ENCODE measurements around the gene NOSIP.

Gene NOSIP

DNA sequence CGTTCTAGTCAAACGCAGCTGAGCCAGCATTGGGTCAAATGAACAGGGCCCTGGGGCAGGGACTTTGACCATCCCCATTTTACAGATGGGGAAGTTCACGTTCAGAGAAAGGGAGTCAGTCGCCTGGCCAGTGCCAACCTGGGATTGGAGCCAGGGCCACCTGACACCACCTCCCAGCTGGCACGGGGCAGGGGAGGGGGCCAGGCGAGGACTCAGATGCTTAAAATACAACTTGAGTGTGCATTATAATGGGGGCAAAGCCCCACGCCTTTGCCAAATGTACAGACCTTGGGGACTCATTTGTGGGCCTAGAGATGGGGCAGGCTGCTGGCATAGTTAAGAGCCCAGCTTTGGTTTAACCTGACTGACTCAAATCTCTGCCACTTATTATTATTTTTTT lies 25.2 kb upstream of the NOSIP start:
- H3K9ac ChIP-seq (ENCODE audit: low read depth, low read length) = no peak overlapping the region

DNA sequence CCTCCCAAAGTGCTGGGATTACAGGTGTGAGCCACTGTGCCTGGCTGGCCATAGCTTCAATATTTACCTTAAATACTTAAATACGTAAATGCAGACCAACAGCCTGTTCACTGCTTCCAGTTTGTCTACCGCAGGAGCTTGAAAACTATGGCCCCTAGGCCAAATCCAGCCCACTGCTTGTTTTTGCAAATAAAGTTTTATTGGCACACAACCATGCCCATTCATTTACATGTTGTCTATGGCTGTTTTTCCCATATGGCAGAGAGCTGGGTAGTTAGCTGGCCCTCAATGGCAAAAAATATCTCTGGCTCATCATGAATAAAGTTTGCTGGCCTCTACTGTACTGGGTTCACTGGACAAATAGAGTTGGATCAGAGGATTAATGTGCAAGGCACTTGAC lies 22.4 kb upstream of the NOSIP start:
- no peak overlapping the region for H3K9ac ChIP-seq (ENCODE audit: low read depth, low read length)
- H3K4me3 ChIP-seq (ENCODE audit: low read length) = no peak overlapping the region
- no peaks in the 10 kb centered on the region for H3K27me3 ChIP-seq (ENCODE audit: insufficient read depth, low read length)
- no peaks in the 10 kb centered on the region for H3K9me3 ChIP-seq (ENCODE audit: insufficient read depth, low read depth, low read length)
- no peaks in the 10 kb centered on the region for H3K4me1 ChIP-seq (ENCODE audit: insufficient read depth, low read length)
- no peak overlapping the region for H3K27ac ChIP-seq (ENCODE audit: low read length)
- H3K36me3 ChIP-seq (ENCODE audit: insufficient read depth, low read depth, low read length) = peaks cover 93% of the 10 kb centered on the region

More for the DNA sequence above, 25.2 kb upstream of the NOSIP start:
- no peak overlapping the region for H3K27ac ChIP-seq (ENCODE audit: low read length)
- no peaks in the 10 kb centered on the region for H3K27me3 ChIP-seq (ENCODE audit: insufficient read depth, low read length)
- H3K36me3 ChIP-seq (ENCODE audit: insufficient read depth, low read depth, low read length) = peaks cover 92% of the 10 kb centered on the region
- H3K9me3 ChIP-seq (ENCODE audit: insufficient read depth, low read depth, low read length) = no peaks in the 10 kb centered on the region
- H3K4me1 ChIP-seq (ENCODE audit: insufficient read depth, low read length) = no peaks in the 10 kb centered on the region
- no peak overlapping the region for H3K4me3 ChIP-seq (ENCODE audit: low read length)

- Histone ChIP-seq H3K36me3 (ENCODE audit: insufficient read depth, low read depth, low read length) (peaks cover 90% of the 10 kb centered on the region), H3K27ac (ENCODE audit: low read length) (no peak overlapping the region), H3K9ac (ENCODE audit: low read depth, low read length) (no peak overlapping the region), H3K27me3 (ENCODE audit: insufficient read depth, low read length) (no peaks in the 10 kb centered on the region), H3K4me1 (ENCODE audit: insufficient read depth, low read length) (no peaks in the 10 kb centered on the region), H3K4me3 (ENCODE audit: low read length) (no peak overlapping the region), H3K9me3 (ENCODE audit: insufficient read depth, low read depth, low read length) (no peaks in the 10 kb centered on the region)
Measured at GRCh38 chr19:49601482-49602038, 21.2 kb upstream of the NOSIP start.

DNA sequence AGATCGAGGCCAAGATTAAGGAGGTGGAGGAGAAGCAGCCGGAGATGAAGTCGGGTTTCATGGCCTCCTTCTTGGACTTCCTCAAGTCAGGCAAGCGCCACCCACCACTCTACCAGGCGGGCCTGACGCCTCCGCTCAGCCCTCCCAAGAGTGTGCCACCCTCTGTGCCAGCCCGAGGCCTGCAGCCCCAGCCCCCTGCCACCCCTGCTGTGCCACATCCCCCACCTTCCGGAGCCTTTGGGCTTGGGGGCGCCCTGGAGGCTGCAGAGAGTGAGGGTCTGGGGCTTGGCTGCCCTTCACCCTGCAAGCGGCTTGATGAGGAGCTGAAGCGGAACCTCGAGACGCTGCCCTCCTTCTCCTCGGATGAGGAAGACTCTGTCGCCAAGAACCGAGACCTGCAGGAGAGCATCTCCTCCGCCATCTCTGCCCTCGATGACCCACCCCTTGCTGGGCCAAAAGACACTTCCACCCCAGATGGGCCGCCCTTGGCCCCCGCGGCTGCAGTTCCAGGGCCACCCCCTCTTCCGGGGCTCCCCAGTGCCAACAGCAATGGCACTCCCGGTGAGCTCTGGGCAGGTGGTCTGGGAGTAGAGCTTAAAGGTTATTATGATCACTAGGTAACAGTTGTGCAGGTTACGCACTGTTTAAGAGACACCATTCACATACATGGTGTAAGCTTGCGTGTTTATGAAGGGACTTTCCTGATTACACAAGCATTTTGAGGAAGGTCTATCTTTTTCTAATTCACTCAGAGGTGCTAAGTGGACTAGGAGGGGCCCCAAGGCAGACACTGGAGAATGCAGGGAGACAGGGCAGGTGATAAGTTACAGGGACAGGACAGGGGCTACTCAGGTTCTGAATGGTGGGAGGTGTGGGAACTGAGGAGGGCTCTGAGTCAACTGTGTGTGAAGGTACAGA lies 19.3 kb upstream of the NOSIP start:
- Histone ChIP-seq H3K36me3 (ENCODE audit: insufficient read depth, low read depth, low read length) (peaks cover 86% of the 10 kb centered on the region), H3K9ac (ENCODE audit: low read depth, low read length) (no peak overlapping the region), H3K9me3 (ENCODE audit: insufficient read depth, low read depth, low read length) (no peaks in the 10 kb centered on the region), H3K4me1 (ENCODE audit: insufficient read depth, low read length) (no peaks in the 10 kb centered on the region), H3K27me3 (ENCODE audit: insufficient read depth, low read length) (no peaks in the 10 kb centered on the region), H3K4me3 (ENCODE audit: low read length) (no peak overlapping the region), H3K27ac (ENCODE audit: low read length) (no peak overlapping the region)

GRCh38 chr19:49597703-49597974 lies 17.3 kb upstream of the NOSIP start:
- H3K27me3 ChIP-seq (ENCODE audit: insufficient read depth, low read length) = no peaks in the 10 kb centered on the region
- H3K36me3 ChIP-seq (ENCODE audit: insufficient read depth, low read depth, low read length) = peaks cover 77% of the 10 kb centered on the region
- no peak overlapping the region for H3K9ac ChIP-seq (ENCODE audit: low read depth, low read length)
- no peak overlapping the region for H3K4me3 ChIP-seq (ENCODE audit: low read length)
- peaks cover 5% of the 10 kb centered on the region; the same call in 1 of the 2 replicates for H3K4me1 ChIP-seq (ENCODE audit: insufficient read depth, low read length)
- no peak overlapping the region for H3K27ac ChIP-seq (ENCODE audit: low read length)
- H3K9me3 ChIP-seq (ENCODE audit: insufficient read depth, low read depth, low read length) = no peaks in the 10 kb centered on the region

DNA sequence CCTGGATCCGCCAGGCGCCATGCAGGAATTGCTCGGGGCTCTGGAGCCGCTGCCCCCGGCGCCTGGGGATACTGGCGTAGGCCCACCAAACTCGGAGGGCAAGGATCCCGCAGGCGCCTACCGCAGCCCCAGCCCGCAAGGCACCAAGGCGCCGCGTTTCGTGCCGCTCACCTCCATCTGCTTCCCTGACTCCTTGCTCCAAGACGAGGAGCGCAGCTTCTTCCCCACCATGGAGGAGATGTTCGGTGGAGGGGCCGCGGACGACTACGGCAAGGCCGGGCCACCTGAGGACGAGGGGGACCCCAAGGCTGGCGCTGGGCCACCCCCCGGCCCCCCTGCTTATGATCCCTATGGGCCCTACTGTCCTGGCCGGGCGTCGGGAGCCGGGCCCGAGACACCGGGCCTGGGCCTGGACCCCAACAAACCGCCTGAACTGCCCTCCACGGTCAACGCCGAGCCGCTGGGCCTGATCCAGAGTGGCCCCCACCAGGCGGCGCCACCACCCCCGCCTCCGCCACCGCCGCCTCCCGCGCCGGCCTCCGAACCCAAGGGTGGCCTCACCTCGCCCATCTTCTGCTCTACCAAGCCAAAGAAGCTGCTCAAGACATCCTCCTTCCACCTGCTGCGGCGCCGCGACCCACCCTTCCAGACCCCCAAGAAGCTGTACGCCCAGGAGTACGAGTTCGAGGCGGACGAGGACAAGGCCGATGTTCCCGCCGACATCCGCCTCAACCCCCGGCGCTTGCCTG lies 16.8 kb upstream of the NOSIP start:
- Histone ChIP-seq H3K9ac (ENCODE audit: low read depth, low read length) (no peak overlapping the region), H3K9me3 (ENCODE audit: insufficient read depth, low read depth, low read length) (no peaks in the 10 kb centered on the region), H3K4me3 (ENCODE audit: low read length) (no peak overlapping the region), H3K4me1 (ENCODE audit: insufficient read depth, low read length) (peaks cover 5% of the 10 kb centered on the region; the same call in 1 of the 2 replicates), H3K36me3 (ENCODE audit: insufficient read depth, low read depth, low read length) (peaks cover 72% of the 10 kb centered on the region), H3K27me3 (ENCODE audit: insufficient read depth, low read length) (no peaks in the 10 kb centered on the region), H3K27ac (ENCODE audit: low read length) (no peak overlapping the region)

GRCh38 chr19:49596407-49596806 lies 16.1 kb upstream of the NOSIP start:
- no peaks in the 10 kb centered on the region for H3K27me3 ChIP-seq (ENCODE audit: insufficient read depth, low read length)
- peaks cover 5% of the 10 kb centered on the region; the same call in 1 of the 2 replicates for H3K4me1 ChIP-seq (ENCODE audit: insufficient read depth, low read length)
- no peaks in the 10 kb centered on the region for H3K9me3 ChIP-seq (ENCODE audit: insufficient read depth, low read depth, low read length)
- H3K27ac ChIP-seq (ENCODE audit: low read length) = no peak overlapping the region
- peaks cover 66% of the 10 kb centered on the region for H3K36me3 ChIP-seq (ENCODE audit: insufficient read depth, low read depth, low read length)
- no peak overlapping the region for H3K9ac ChIP-seq (ENCODE audit: low read depth, low read length)
- no peak overlapping the region for H3K4me3 ChIP-seq (ENCODE audit: low read length)

DNA sequence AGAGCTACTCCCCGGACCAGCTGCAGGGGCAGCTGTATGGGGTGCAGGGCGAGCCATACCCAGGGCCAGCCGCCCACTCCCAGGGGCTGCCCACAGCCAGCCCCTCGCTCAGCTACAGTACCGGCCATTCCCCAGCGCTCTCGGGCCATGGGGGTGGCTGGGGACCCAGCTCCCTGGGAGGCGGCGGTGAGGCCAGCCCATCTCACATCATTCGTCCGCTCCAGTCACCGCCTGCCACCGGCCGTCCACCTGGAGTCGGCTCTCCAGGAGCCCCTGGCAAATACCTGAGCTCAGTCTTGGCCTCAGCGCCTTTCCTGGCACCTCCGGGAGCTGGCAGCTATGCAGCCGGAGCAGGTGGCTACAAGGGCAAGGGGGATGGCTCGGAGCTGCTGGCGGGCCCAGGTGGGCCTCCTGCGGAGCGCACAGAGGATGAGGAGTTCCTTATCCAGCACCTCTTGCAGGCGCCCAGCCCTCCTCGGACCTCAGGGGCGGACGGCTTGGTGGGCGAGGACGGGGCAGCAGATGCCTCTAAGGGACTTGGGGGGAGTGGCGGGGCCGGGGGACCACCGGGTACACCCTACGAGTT lies 15.6 kb upstream of the NOSIP start:
- Histone ChIP-seq H3K4me1 (ENCODE audit: insufficient read depth, low read length) (peaks cover 5% of the 10 kb centered on the region; the same call in 1 of the 2 replicates), H3K27ac (ENCODE audit: low read length) (no peak overlapping the region), H3K9ac (ENCODE audit: low read depth, low read length) (no peak overlapping the region), H3K4me3 (ENCODE audit: low read length) (no peak overlapping the region), H3K27me3 (ENCODE audit: insufficient read depth, low read length) (no peaks in the 10 kb centered on the region), H3K9me3 (ENCODE audit: insufficient read depth, low read depth, low read length) (no peaks in the 10 kb centered on the region), H3K36me3 (ENCODE audit: insufficient read depth, low read depth, low read length) (peaks cover 62% of the 10 kb centered on the region)

DNA sequence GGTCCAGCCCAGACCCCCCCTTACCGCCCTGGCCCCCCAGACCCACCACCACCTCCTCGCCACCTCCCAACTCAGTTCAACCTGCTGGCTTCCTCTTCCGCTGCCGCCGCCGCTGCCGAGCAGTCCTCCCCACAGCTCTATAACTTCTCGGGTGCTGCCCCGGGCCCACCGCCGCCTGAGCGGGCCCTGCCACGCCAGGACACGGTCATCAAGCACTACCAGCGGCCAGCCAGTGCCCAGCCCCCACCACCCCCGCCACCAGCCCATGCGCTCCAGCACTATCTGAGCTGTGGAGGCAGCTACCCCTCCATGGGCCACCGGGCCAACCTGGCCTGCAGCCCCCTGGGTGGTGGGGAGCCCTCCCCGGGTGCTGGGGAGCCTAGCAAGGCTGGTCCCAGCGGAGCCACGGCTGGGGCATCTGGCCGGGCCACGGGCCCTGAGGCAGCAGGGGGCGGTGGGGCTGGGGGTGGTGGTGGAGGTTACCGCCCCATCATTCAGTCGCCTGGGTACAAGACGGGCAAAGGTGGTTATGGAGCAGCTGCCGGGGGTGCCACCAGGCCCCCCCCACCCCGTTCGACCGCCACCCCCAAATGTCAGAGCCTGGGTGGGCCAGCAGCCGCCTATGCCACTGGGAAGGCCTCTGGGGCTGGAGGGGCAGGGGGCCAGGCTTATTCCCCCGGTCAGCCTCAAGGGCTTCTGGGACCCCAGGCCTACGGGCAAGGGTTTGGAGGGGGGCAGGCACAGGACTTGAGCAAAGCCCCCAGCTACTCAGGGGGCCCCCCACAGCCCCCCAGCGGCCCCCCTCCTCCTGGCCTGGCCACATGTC lies 14.8 kb upstream of the NOSIP start:
- Histone ChIP-seq H3K36me3 (ENCODE audit: insufficient read depth, low read depth, low read length) (peaks cover 55% of the 10 kb centered on the region), H3K9ac (ENCODE audit: low read depth, low read length) (no peak overlapping the region), H3K9me3 (ENCODE audit: insufficient read depth, low read depth, low read length) (no peaks in the 10 kb centered on the region), H3K4me1 (ENCODE audit: insufficient read depth, low read length) (peaks cover 5% of the 10 kb centered on the region; the same call in 1 of the 2 replicates), H3K27me3 (ENCODE audit: insufficient read depth, low read length) (no peaks in the 10 kb centered on the region), H3K27ac (ENCODE audit: low read length) (no peak overlapping the region), H3K4me3 (ENCODE audit: low read length) (no peak overlapping the region)

- peak overlapping the region; percentile 34 for H3K4me3 ChIP-seq (ENCODE audit: low read length)
- no peak overlapping the region for H3K27ac ChIP-seq (ENCODE audit: low read length)
- H3K4me1 ChIP-seq (ENCODE audit: insufficient read depth, low read length) = peaks cover 5% of the 10 kb centered on the region; the same call in 1 of the 2 replicates
- no peaks in the 10 kb centered on the region for H3K27me3 ChIP-seq (ENCODE audit: insufficient read depth, low read length)
- no peaks in the 10 kb centered on the region for H3K9me3 ChIP-seq (ENCODE audit: insufficient read depth, low read depth, low read length)
- peak overlapping the region; percentile 28; the same call in 1 of the 2 replicates for H3K9ac ChIP-seq (ENCODE audit: low read depth, low read length)
- peaks cover 47% of the 10 kb centered on the region for H3K36me3 ChIP-seq (ENCODE audit: insufficient read depth, low read depth, low read length)
Measured at GRCh38 chr19:49594157-49594992, 14.0 kb upstream of the NOSIP start.
